ENCODE results near the gene DYNC1LI2. TPM values are rescaled to one million over a fixed set of nuclear protein-coding genes. Genes with fewer than 3 reads are reported as not detected.

The DYNC1LI2 gene
- total and polyA plus RNA-seq, 9 of the 15 experiments (the other 6 are each of a cell fraction or from before 2014, with no cell fraction given), result 5.1 to 48.9 (median 38.2) TPM

DNA sequence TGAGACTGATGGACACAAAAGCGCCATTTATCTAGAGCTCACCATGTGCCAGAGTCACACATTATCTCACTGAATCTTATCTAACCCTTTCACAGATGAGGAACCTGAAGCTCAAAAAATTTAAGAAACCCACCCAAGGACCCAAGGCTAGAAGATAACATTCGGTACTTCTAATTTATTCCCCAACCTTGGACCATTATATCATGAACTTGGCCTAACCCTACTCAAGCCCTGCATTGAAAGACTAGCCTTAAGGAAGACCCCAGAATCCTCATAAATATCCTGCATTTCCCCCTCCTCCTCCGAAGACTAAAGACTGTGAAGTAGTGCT lies 548 bp upstream of the DYNC1LI2 start:
- Histone ChIP-seq H3K27me3 (ENCODE audit: control insufficient read depth in 2 of 2, insufficient read depth in 2 of 2, low read length in 2 of 2) (no peaks in the 10 kb centered on the region), H3K27ac (ENCODE audit: extremely low read depth, low read depth, low read length) (peak overlapping the region; percentile 94), H2AFZ (ENCODE audit: low read depth, low read length) (peak overlapping the region; percentile 91), H3K4me3 (peak overlapping the region; percentile 97), H3K9me3 (replicated peaks; ENCODE audit: control insufficient read depth, insufficient read depth, low read depth, low read length) (no peaks in the 10 kb centered on the region), H3K4me1 (replicated peaks in 1 of 2; ENCODE audit: control insufficient read depth in 2 of 2, insufficient read depth in 2 of 2, low read length in 2 of 2) (peaks cover 9 to 15% of the 10 kb centered on the region in 2 experiments; a peak in 4 of 5 replicates), H3K36me3 (ENCODE audit: control insufficient read depth, insufficient read depth, low read length) (peaks cover 33% of the 10 kb centered on the region), H3K4me2 (ENCODE audit: insufficient read depth, low read length) (peak overlapping the region; percentile 99), H3K9me1 (ENCODE audit: control insufficient read depth, insufficient read depth, low read length) (no peaks in the 10 kb centered on the region), H4K20me1 (replicated peaks; ENCODE audit: control insufficient read depth, insufficient read depth, low read length) (peaks cover 10% of the 10 kb centered on the region), H3K9ac (ENCODE audit: insufficient read depth in 1 of 2, low read depth in 2 of 2, low read length in 2 of 2) (peak overlapping the region; percentile 96 to 99), H3K79me2 (ENCODE audit: control insufficient read depth, insufficient read depth, low read length) (peaks cover 38% of the 10 kb centered on the region)
- ChIA-PET POLR2A (interaction anchor here (0.6 to 2.8 kb wide), 6 partner anchors 11 to 129 kb away, joined by 3 to 22 read pairs (median 4); no protein-coding TSS in a partner anchor), CTCF (ENCODE audit: low intra/inter-chr PET ratio) (interaction anchor here (1.1 kb wide), 1 partner anchor 143 kb away, joined by 3 read pairs; no protein-coding TSS in a partner anchor)
- intact Hi-C loops (cut with micrococcal nuclease) (no loop called here), in situ Hi-C loops (cut with MboI) (no loop called here)
- no peak for DNase-seq (ENCODE audit: extremely low read depth in 1 of 4, low spot score in 3 of 4)
- BruUV-seq (replicated peaks), result TSS peak; percentile 64
- FAIRE-seq, result no peak
- whole genome bisulfite sequencing (ENCODE audit: insufficient coverage, low coverage, missing lambda C conversion rate), result 23% methylated on average over 3 of the region's 3 CpGs
- ATAC-seq, result no peak
- no peak for TF ChIP-seq BDP1 (IDR thresholded peaks at IDR 0.05; ENCODE audit: insufficient read depth, insufficient read length)
- peak; percentile 3; the same call in 1 of the 2 replicates for TF ChIP-seq GTF2E2 (tag; IDR thresholded peaks at IDR 0.05)
- no peak for TF ChIP-seq ATF1 (CRISPR knock-in tag; IDR thresholded peaks at IDR 0.05)
- no peak for TF ChIP-seq ATF1 (tag; IDR thresholded peaks at IDR 0.05)
- no peak for TF ChIP-seq MIER1 (IDR thresholded peaks at IDR 0.05; ENCODE audit: low read depth)
- TF ChIP-seq L3MBTL2 (IDR thresholded peaks at IDR 0.05), result 0 out of 2 replicates have a peak, but pooled peaks have one; percentile 65
- no peak for TF ChIP-seq TRIM24 (IDR thresholded peaks at IDR 0.05)
- no peak for TF ChIP-seq GATAD2B (IDR thresholded peaks at IDR 0.05; ENCODE audit: borderline replicate concordance)
- peak; percentile 45 to 58 for TF ChIP-seq NRF1 (conservative IDR thresholded peaks at IDR 0.05 in 1 of 2, IDR thresholded peaks at IDR 0.05 in 1 of 2)
- TF ChIP-seq, protein P1, sequence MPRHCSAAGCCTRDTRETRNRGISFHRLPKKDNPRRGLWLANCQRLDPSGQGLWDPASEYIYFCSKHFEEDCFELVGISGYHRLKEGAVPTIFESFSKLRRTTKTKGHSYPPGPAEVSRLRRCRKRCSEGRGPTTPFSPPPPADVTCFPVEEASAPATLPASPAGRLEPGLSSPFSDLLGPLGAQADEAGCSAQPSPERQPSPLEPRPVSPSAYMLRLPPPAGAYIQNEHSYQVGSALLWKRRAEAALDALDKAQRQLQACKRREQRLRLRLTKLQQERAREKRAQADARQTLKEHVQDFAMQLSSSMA (CRISPR knock-in tag; IDR thresholded peaks at IDR 0.05), result no peak
- TF ChIP-seq, protein P2, sequence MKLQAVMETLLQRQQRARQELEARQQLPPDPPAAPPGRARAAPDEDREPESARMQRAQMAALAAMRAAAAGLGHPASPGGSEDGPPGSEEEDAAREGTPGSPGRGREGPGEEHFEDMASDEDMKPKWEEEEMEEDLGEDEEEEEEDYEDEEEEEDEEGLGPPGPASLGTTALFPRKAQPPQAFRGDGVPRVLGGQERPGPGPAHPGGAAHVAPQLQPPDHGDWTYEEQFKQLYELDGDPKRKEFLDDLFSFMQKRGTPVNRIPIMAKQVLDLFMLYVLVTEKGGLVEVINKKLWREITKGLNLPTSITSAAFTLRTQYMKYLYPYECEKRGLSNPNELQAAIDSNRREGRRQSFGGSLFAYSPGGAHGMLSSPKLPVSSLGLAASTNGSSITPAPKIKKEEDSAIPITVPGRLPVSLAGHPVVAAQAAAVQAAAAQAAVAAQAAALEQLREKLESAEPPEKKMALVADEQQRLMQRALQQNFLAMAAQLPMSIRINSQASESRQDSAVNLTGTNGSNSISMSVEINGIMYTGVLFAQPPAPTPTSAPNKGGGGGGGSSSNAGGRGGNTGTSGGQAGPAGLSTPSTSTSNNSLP (IDR thresholded peaks at IDR 0.05; ENCODE audit: borderline replicate concordance, low read depth, low read length), result no peak
- TF ChIP-seq, protein P3, sequence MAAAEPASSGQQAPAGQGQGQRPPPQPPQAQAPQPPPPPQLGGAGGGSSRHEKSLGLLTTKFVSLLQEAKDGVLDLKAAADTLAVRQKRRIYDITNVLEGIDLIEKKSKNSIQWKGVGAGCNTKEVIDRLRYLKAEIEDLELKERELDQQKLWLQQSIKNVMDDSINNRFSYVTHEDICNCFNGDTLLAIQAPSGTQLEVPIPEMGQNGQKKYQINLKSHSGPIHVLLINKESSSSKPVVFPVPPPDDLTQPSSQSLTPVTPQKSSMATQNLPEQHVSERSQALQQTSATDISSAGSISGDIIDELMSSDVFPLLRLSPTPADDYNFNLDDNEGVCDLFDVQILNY (CRISPR knock-in tag; IDR thresholded peaks at IDR 0.05), result no peak
- TF ChIP-seq, protein P4, sequence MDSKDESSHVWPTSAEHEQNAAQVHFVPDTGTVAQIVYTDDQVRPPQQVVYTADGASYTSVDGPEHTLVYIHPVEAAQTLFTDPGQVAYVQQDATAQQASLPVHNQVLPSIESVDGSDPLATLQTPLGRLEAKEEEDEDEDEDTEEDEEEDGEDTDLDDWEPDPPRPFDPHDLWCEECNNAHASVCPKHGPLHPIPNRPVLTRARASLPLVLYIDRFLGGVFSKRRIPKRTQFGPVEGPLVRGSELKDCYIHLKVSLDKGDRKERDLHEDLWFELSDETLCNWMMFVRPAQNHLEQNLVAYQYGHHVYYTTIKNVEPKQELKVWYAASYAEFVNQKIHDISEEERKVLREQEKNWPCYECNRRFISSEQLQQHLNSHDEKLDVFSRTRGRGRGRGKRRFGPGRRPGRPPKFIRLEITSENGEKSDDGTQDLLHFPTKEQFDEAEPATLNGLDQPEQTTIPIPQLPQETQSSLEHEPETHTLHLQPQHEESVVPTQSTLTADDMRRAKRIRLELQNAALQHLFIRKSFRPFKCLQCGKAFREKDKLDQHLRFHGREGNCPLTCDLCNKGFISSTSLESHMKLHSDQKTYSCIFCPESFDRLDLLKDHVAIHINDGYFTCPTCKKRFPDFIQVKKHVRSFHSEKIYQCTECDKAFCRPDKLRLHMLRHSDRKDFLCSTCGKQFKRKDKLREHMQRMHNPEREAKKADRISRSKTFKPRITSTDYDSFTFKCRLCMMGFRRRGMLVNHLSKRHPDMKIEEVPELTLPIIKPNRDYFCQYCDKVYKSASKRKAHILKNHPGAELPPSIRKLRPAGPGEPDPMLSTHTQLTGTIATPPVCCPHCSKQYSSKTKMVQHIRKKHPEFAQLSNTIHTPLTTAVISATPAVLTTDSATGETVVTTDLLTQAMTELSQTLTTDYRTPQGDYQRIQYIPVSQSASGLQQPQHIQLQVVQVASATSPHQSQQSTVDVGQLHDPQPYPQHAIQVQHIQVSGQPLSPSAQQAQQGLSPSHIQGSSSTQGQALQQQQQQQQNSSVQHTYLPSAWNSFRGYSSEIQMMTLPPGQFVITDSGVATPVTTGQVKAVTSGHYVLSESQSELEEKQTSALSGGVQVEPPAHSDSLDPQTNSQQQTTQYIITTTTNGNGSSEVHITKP (IDR thresholded peaks at IDR 0.05; ENCODE audit: partially characterized antibody), result peak; percentile 11
- TF ChIP-seq ZNF444 (CRISPR knock-in tag; IDR thresholded peaks at IDR 0.05), result no peak
- no peak for TF ChIP-seq ZNF232 (CRISPR knock-in tag; IDR thresholded peaks at IDR 0.05)
- TF ChIP-seq, protein P5, sequence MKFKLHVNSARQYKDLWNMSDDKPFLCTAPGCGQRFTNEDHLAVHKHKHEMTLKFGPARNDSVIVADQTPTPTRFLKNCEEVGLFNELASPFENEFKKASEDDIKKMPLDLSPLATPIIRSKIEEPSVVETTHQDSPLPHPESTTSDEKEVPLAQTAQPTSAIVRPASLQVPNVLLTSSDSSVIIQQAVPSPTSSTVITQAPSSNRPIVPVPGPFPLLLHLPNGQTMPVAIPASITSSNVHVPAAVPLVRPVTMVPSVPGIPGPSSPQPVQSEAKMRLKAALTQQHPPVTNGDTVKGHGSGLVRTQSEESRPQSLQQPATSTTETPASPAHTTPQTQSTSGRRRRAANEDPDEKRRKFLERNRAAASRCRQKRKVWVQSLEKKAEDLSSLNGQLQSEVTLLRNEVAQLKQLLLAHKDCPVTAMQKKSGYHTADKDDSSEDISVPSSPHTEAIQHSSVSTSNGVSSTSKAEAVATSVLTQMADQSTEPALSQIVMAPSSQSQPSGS (CRISPR knock-in tag; IDR thresholded peaks at IDR 0.05), result no peak

All from K562 (cell line).